Measurements from ENCODE around the gene GRM8. TPM values are rescaled to one million over a fixed set of nuclear protein-coding genes. Genes with fewer than 3 reads are reported as not detected.

GRM8 gene
- total RNA-seq, 1 experiment from 2014 or later: not detected

DNA sequence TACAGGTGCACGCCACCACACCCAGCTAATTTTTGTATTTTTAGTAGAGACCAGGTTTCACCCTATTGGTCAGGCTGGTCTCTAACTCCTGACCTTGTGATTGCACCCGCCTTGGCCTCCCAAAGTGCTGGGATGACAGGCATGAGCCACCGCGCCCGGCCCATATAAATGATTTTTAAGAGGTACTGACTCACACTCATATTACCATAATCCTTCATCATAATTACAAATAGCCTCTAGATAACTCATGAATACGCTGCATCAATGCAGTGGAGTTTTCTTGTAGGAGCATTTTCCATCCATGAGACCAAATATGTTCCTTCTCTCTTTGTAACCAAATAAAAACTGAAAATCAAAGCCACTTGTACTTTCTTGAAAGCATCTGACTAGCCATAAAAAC is 193.3 kb downstream of the GRM8 start:
- no peaks in the 10 kb centered on the region for H3K4me1 ChIP-seq (ENCODE audit: control insufficient read depth, insufficient read depth, low read length)
- intact Hi-C loops (cut with micrococcal nuclease; ENCODE audit: unreplicated experiment): no loop called here
- BruUV-seq (replicated peaks): no TSS peak
- H3K36me3 ChIP-seq (ENCODE audit: control insufficient read depth, insufficient read depth, low read length): no peaks in the 10 kb centered on the region
- POLR2A ChIA-PET: no interaction called here
- H3K27me3 ChIP-seq (ENCODE audit: control insufficient read depth, insufficient read depth, low read length): no peaks in the 10 kb centered on the region
- no peaks in the 10 kb centered on the region for H3K9me3 ChIP-seq (ENCODE audit: control insufficient read depth, insufficient read depth, low read depth, low read length)
- no peak for DNase-seq (ENCODE audit: low read depth, low spot score)
- TF ChIP-seq TCF7L2 (IDR thresholded peaks at IDR 0.05; ENCODE audit: low read depth, low read length) (no peak), CTCF (IDR thresholded peaks at IDR 0.05) (no peak), SIN3A (IDR thresholded peaks at IDR 0.05; ENCODE audit: borderline replicate concordance, insufficient read depth, low read depth, low read length) (no peak), REST (IDR thresholded peaks at IDR 0.05; ENCODE audit: insufficient read depth in 1 of 2, low read depth in 2 of 2, low read length in 1 of 2) (no peak), POLR2AphosphoS5 (IDR thresholded peaks at IDR 0.05; ENCODE audit: low read depth, low read length) (no peak)
- H3K4me3 ChIP-seq (ENCODE audit: low read depth in 2 of 2, low read length in 2 of 2): no peak overlapping the region
- CTCF ChIA-PET: interaction anchor here (0.7 kb wide), 1 partner anchor 215 kb away, joined by 5 read pairs; no protein-coding TSS in a partner anchor
- in situ Hi-C loops (cut with HindIII; ENCODE audit: low pct_unique_long_range_greater_than_20kb, low sequenced_read_pairs): no loop called here
- no peak for ATAC-seq
- no peak overlapping the region for H3K27ac ChIP-seq (ENCODE audit: low read length)

- H3K36me3 ChIP-seq (ENCODE audit: control insufficient read depth, insufficient read depth, low read length): no peaks in the 10 kb centered on the region
- TF ChIP-seq CTCF (IDR thresholded peaks at IDR 0.05): no peak
- TF ChIP-seq SIN3A (IDR thresholded peaks at IDR 0.05; ENCODE audit: borderline replicate concordance, insufficient read depth, low read depth, low read length): no peak
- no peak for TF ChIP-seq TCF7L2 (IDR thresholded peaks at IDR 0.05; ENCODE audit: low read depth, low read length)
- no peak for TF ChIP-seq REST (IDR thresholded peaks at IDR 0.05; ENCODE audit: insufficient read depth in 1 of 2, low read depth in 2 of 2, low read length in 1 of 2)
- TF ChIP-seq POLR2AphosphoS5 (IDR thresholded peaks at IDR 0.05; ENCODE audit: low read depth, low read length): no peak
- DNase-seq (ENCODE audit: low read depth, low spot score) (no peak), ATAC-seq (no peak)
- ChIA-PET POLR2A (no interaction called here), CTCF (interaction anchor here (0.7 kb wide), 1 partner anchor 294 kb away, joined by 3 read pairs; no protein-coding TSS in a partner anchor)
- no peaks in the 10 kb centered on the region for H3K27me3 ChIP-seq (ENCODE audit: control insufficient read depth, insufficient read depth, low read length)
- H3K27ac ChIP-seq (ENCODE audit: low read length): no peak overlapping the region
- intact Hi-C loops (cut with micrococcal nuclease; ENCODE audit: unreplicated experiment): no loop called here
- no peaks in the 10 kb centered on the region for H3K9me3 ChIP-seq (ENCODE audit: control insufficient read depth, insufficient read depth, low read depth, low read length)
- BruUV-seq (replicated peaks): no TSS peak
- H3K4me1 ChIP-seq (ENCODE audit: control insufficient read depth, insufficient read depth, low read length): no peaks in the 10 kb centered on the region
- in situ Hi-C loops (cut with HindIII; ENCODE audit: low pct_unique_long_range_greater_than_20kb, low sequenced_read_pairs): no loop called here
- H3K4me3 ChIP-seq (ENCODE audit: low read depth in 2 of 2, low read length in 2 of 2): no peak overlapping the region
These were observed 194.8 kb downstream of the GRM8 start for GRCh38 chr7:127057918-127058317.
